ENCODE results near the gene CEACAM3.

- TF ChIP-seq ISL1 (CRISPR knock-in tag; IDR thresholded peaks at IDR 0.05) = no peak
- no peak for TF ChIP-seq POU6F1 (CRISPR knock-in tag; IDR thresholded peaks at IDR 0.05; ENCODE audit: borderline replicate concordance, low read depth)
- TF ChIP-seq CREB5 (CRISPR knock-in tag; IDR thresholded peaks at IDR 0.05; ENCODE audit: low read depth) = no peak
- TF ChIP-seq ZFP3 (CRISPR knock-in tag; IDR thresholded peaks at IDR 0.05) = no peak
- no peak for TF ChIP-seq PATZ1 (CRISPR knock-in tag; IDR thresholded peaks at IDR 0.05; ENCODE audit: borderline replicate concordance)
- no peak for TF ChIP-seq RARB (CRISPR knock-in tag; IDR thresholded peaks at IDR 0.05)
- TF ChIP-seq ZC3H10 (CRISPR knock-in tag; IDR thresholded peaks at IDR 0.05) = no peak
- TF ChIP-seq TSHZ2 (CRISPR knock-in tag; IDR thresholded peaks at IDR 0.05) = no peak
- TF ChIP-seq ZFP30 (CRISPR knock-in tag; IDR thresholded peaks at IDR 0.05) = no peak
- no peak for TF ChIP-seq TCF4 (CRISPR knock-in tag; IDR thresholded peaks at IDR 0.05; ENCODE audit: borderline replicate concordance)
Observed at GRCh38 chr19:41793414-41793727, 3.0 kb upstream of the CEACAM3 start.
